Breast epithelium (tissue), 3 donors: ENCODE data around the gene ZCWPW2.

Source experiments
- CTCF ChIP-seq, 3 donors: fragments of 450-650 bp; IDR thresholded peaks; one replicate each; pipeline ENCODE4 v1.5.1; 2016 to 2017; ENCODE audit warnings: antibody characterized with exemption in 3 of 3, mild to moderate bottlenecking in 3 of 3, moderate library complexity in 3 of 3
- POLR2A ChIP-seq: fragments of 450-650 bp; IDR thresholded peaks from one replicate; pipeline ENCODE4 v1.6.1; 2016; ENCODE audit warnings: antibody characterized with exemption, mild to moderate bottlenecking, moderate library complexity
- POLR2AphosphoS5 ChIP-seq, 3 donors: sonication (generic); formaldehyde crosslinking; IDR thresholded peaks; one replicate each; pipeline ENCODE4 v1.6.1; 2017; ENCODE audit warnings: antibody characterized with exemption in 3 of 3

DNA sequence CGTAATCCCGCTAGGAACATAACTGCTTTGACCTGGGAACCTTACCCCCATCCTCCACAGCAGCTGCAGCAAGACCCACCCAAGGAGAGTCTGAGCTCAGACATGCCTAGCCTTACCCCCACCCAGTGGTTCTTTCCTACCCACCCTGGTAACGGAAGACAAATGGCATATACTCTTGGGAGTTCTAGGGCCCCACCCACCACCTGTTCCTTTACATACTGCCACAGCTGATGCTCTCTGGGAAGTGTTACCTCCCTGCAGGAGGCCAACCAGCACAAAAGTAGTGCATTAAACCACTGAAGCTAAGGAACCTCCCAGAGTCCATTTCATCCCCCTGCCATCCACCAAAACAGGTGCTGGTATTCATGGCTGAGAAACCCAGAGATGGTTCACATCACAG, 50.7 kb downstream of the ZCWPW2 start:
- TF ChIP-seq POLR2AphosphoS5 (IDR thresholded peaks at IDR 0.05): no peak
- TF ChIP-seq CTCF (IDR thresholded peaks at IDR 0.05): no peak
- no peak for TF ChIP-seq POLR2A
